IMR-90 (cell line): ENCODE results near the gene EPN1. TPM values are rescaled to one million over a fixed set of nuclear protein-coding genes. Genes with fewer than 3 reads are reported as not detected.

Source experiments
- ATAC-seq: fragments of 200-7000 bp; cut with Tn5 transposase; 2 replicates; pipeline ENCODE4 v1.9.1; 2020; ENCODE audit warnings: low read depth, mild to moderate bottlenecking, moderate library complexity
- BruUV-seq: library from RNA; stranded (reverse); fragments of 400-500 nt; replicated peaks from 2 replicates; lab custom pipeline; 2021; lab: Mats Ljungman, UMichigan
- CTCF ChIA-PET: fragments of 300-600 bp; formaldehyde crosslinking; extraction: SDS; loops from one replicate; lab custom pipeline; 2021; ENCODE audit warnings: antibody characterized with exemption; lab: Yijun Ruan, JAX
- POLR2A ChIA-PET: fragments of 300-600 bp; sonication (Branson Sonifier 250); formaldehyde crosslinking; loops from one replicate; lab custom pipeline; 2022; ENCODE audit warnings: antibody characterized with exemption; ENCODE audit not compliant: unreplicated experiment; lab: Charles Lee
- DNase-seq: peaks from one replicate; pipeline ENCODE4 v3.0.0; 2013
- H2AFZ ChIP-seq: replicated peaks from 2 replicates; pipeline ENCODE3; 2013; ENCODE audit warnings: low read length, mild to moderate bottlenecking; ENCODE audit not compliant: poor library complexity
- H2AK5ac ChIP-seq: 2 replicates; pipeline ENCODE4 v1.6.1; 2013; ENCODE audit warnings: low read depth, low read length, inconsistent platforms
- H2AK9ac ChIP-seq: replicated peaks from 2 replicates; pipeline ENCODE3; 2013; ENCODE audit warnings: mild to moderate bottlenecking, low read depth, low read length, moderate library complexity; ENCODE audit not compliant: poor library complexity
- H2BK120ac ChIP-seq: 2 replicates; pipeline ENCODE4 v1.6.1; 2013; ENCODE audit warnings: low read depth, low read length, inconsistent platforms
- H2BK15ac ChIP-seq: 3 replicates; pipeline ENCODE4 v1.6.1; 2013; ENCODE audit warnings: low read depth, low read length, inconsistent platforms
- H2BK20ac ChIP-seq: 2 replicates; pipeline ENCODE4 v1.6.1; 2013; ENCODE audit warnings: low read depth, mild to moderate bottlenecking, inconsistent platforms, low read length, moderate library complexity
- H2BK5ac ChIP-seq: 2 replicates; pipeline ENCODE4 v1.6.1; 2013; ENCODE audit warnings: mild to moderate bottlenecking, low read depth, low read length, inconsistent platforms; ENCODE audit not compliant: poor library complexity, severe bottlenecking
- H3K14ac ChIP-seq: replicated peaks from 2 replicates; pipeline ENCODE4 v1.6.1; 2013; ENCODE audit warnings: low read depth, low read length, inconsistent platforms
- H3K18ac ChIP-seq: 2 replicates; pipeline ENCODE4 v1.6.1; 2013; ENCODE audit warnings: low read depth, low read length, control low read depth
- H3K23ac ChIP-seq: 2 replicates; pipeline ENCODE4 v1.6.1; 2013; ENCODE audit warnings: low read depth, low read length, inconsistent platforms
- H3K27ac ChIP-seq: 2 replicates; pipeline ENCODE4 v1.5.1; 2013; ENCODE audit warnings: mild to moderate bottlenecking, control low read depth, low read length; ENCODE audit not compliant: insufficient read depth
- H3K27me3 ChIP-seq: 2 replicates; pipeline ENCODE4 v1.6.1; 2013; ENCODE audit warnings: low read length; ENCODE audit not compliant: control insufficient read depth, insufficient read depth
- H3K36me3 ChIP-seq: 2 replicates; pipeline ENCODE4 v1.6.1; 2013; ENCODE audit warnings: low read length, mixed read lengths; ENCODE audit not compliant: control insufficient read depth, insufficient read depth
- H3K4ac ChIP-seq: 2 replicates; pipeline ENCODE4 v1.6.1; 2013; ENCODE audit warnings: low read depth, low read length, inconsistent platforms
- H3K4me1 ChIP-seq: 2 replicates; pipeline ENCODE4 v1.6.1; 2013; ENCODE audit warnings: low read length, mixed read lengths; ENCODE audit not compliant: control insufficient read depth, insufficient read depth
- H3K4me2 ChIP-seq: 2 replicates; pipeline ENCODE4 v1.6.1; 2013; ENCODE audit warnings: low read depth, mild to moderate bottlenecking, control low read depth, low read length, moderate library complexity
- H3K4me3 ChIP-seq: 2 replicates; pipeline ENCODE4 v1.5.1; 2013; ENCODE audit warnings: low read depth, mild to moderate bottlenecking, control low read depth, low read length, moderate library complexity; ENCODE audit not compliant: insufficient read depth
- H3K56ac ChIP-seq: 2 replicates; pipeline ENCODE4 v1.6.1; 2013; ENCODE audit warnings: low read length, inconsistent platforms; ENCODE audit not compliant: insufficient read depth; ENCODE audit errors: extremely low read depth
- H3K79me1 ChIP-seq, 2 experiments: 2 replicates each; pipeline ENCODE4 v1.6.1; 2013; ENCODE audit warnings: low read length in 2 of 2, inconsistent platforms in 1 of 2, low read depth in 1 of 2
- H3K9ac ChIP-seq: 2 replicates; pipeline ENCODE4 v1.6.1; 2013; ENCODE audit warnings: low read depth, low read length, control low read depth
- H3K9me1 ChIP-seq: 2 replicates; pipeline ENCODE4 v1.6.1; 2013; ENCODE audit warnings: low read length, inconsistent platforms; ENCODE audit not compliant: insufficient read depth
- H3K9me3 ChIP-seq: 2 replicates; pipeline ENCODE4 v1.6.1; 2013; ENCODE audit warnings: low read length; ENCODE audit not compliant: control insufficient read depth, insufficient read depth
- H4K20me1 ChIP-seq: 2 replicates; pipeline ENCODE4 v1.6.1; 2013; ENCODE audit warnings: low read length, inconsistent platforms; ENCODE audit not compliant: insufficient read depth
- H4K5ac ChIP-seq: 2 replicates; pipeline ENCODE4 v1.6.1; 2013; ENCODE audit warnings: mild to moderate bottlenecking, low read depth, low read length, control low read depth
- H4K8ac ChIP-seq, 2 experiments: 2 replicates each; pipeline ENCODE4 v1.6.1; 2013; ENCODE audit warnings: low read depth in 2 of 2, low read length in 2 of 2, control low read depth in 1 of 2, inconsistent platforms in 1 of 2
- H4K91ac ChIP-seq: 2 replicates; pipeline ENCODE4 v1.6.1; 2013; ENCODE audit warnings: low read depth, low read length, inconsistent platforms; ENCODE audit not compliant: insufficient read depth
- FOS ChIP-seq: fragments of 150-350 bp; IDR thresholded peaks from 2 replicates; pipeline ENCODE4 v1.6.1; 2016; ENCODE audit warnings: low read depth, low read length
- MAFK ChIP-seq: IDR thresholded peaks from 2 replicates; pipeline ENCODE4 v1.6.1; 2012; ENCODE audit warnings: low read depth, low read length, improper control_type of control experiment
- MAZ ChIP-seq: IDR thresholded peaks from 2 replicates; pipeline ENCODE4 v1.6.1; 2012; ENCODE audit warnings: low read depth, mild to moderate bottlenecking, low read length, improper control_type of control experiment, moderate library complexity, borderline replicate concordance
- SMC3 ChIP-seq: fragments of 150-350 bp; IDR thresholded peaks from 2 replicates; pipeline ENCODE4 v1.6.1; 2016; ENCODE audit warnings: low read depth, mild to moderate bottlenecking, antibody characterized with exemption, low read length, moderate library complexity
- WGBS, 2 experiments: methylation state at CpG; one replicate each; pipeline versions ENCODE4 v1.1.5 to v1.1.7; 2013; ENCODE audit warnings: missing lambda C conversion rate in 2 of 2; ENCODE audit not compliant: insufficient read length in 1 of 2; ENCODE audit errors: extremely low coverage in 2 of 2; 5-methylcytosine and 5-hydroxymethylcytosine counted together
- dilution Hi-C: fragments of 300-500 bp; cut with HindIII; formaldehyde crosslinking; loops from one replicate; pipeline ENCODE4 v1.14.3; 2018; ENCODE audit warnings: low sequenced_read_pairs; ENCODE audit not compliant: unreplicated experiment
- in situ Hi-C: fragments of 300-500 bp; cut with MboI; formaldehyde crosslinking; loops from 3 replicates; pipeline ENCODE4 v1.14.3; 2019; ENCODE audit warnings: low sequenced_read_pairs, inconsistent platforms, mixed read lengths
- intact Hi-C: fragments of 100-400 bp; cut with micrococcal nuclease; formaldehyde crosslinking; loops from 2 replicates; pipeline ENCODE4 v1.10.0; 2022
- polyA plus RNA-seq, 3 experiments: library from polyadenylated mRNA; depleted of rRNA; stranded (reverse); fragments of >200 nt; gene quantifications; 2 replicates each; pipeline ENCODE4 v1.2.3, GENCODE V29; 2012; ENCODE audit warnings: low replicate concordance in 1 of 3
- total RNA-seq: library from RNA; depleted of rRNA; stranded (reverse); fragments of >200 nt; gene quantifications from 2 replicates; pipeline ENCODE4 v1.2.3, GENCODE V29; 2012
- TF ChIP-seq, protein P1 (sequence below): conservative IDR thresholded peaks from 2 replicates; pipeline ENCODE4 v1.5.1; 2012; ENCODE audit warnings: mild to moderate bottlenecking, low read depth, low read length, improper control_type of control experiment
- TF ChIP-seq, protein P2 (sequence below): fragments of 150-350 bp; IDR thresholded peaks from 2 replicates; pipeline ENCODE4 v1.6.1; 2016; ENCODE audit warnings: low read depth, mild to moderate bottlenecking, low read length, moderate library complexity, borderline replicate concordance
- TF ChIP-seq, protein P3 (sequence below): fragments of 150-350 bp; IDR thresholded peaks from 2 replicates; pipeline ENCODE4 v1.6.1; 2017; ENCODE audit warnings: mild to moderate bottlenecking, antibody characterized with exemption, low read length, low read depth

Gene EPN1
- total and polyA plus RNA-seq, 2 of the 4 experiments (the other 2 are of a cell fraction) = 19.0 to 122 TPM

DNA sequence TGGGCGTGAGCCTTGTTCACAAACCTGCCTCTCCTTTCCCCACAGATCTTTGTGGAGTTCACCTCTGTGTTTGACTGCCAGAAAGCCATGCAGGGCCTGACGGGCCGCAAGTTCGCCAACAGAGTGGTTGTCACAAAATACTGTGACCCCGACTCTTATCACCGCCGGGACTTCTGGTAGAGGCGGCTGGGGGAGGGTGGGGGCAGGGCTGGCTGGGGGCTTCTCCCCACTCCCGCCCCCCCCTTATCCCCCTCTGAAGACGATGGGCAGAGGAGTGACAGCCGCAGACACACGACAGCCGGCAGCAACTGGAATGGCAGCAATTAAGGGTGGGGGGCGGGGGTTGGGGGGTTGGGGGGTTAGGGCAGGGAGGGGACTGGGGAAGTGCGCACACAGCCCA lies 1.1 kb upstream of the EPN1 start:
- Histone ChIP-seq H2BK120ac (no peak overlapping the region), H3K9me3 (no peaks in the 10 kb centered on the region), H4K91ac (no peak overlapping the region), H3K14ac (no peak overlapping the region), H3K23ac (no peak overlapping the region), H3K4me2 (no peak overlapping the region), H2BK15ac (no peak overlapping the region), H2AK5ac (no peak overlapping the region), H4K20me1 (peaks cover 63% of the 10 kb centered on the region), H3K4ac (no peak overlapping the region), H3K79me1 (peaks cover 20 to 53% of the 10 kb centered on the region in 2 experiments; a peak in 3 of 4 replicates), H2AFZ (no peak overlapping the region), H4K5ac (no peak overlapping the region), H2BK5ac (no peak overlapping the region), H3K36me3 (peaks cover 42% of the 10 kb centered on the region), H2AK9ac (no peak overlapping the region), H3K56ac (no peak overlapping the region), H3K27ac (no peak overlapping the region), H3K9me1 (no peaks in the 10 kb centered on the region; the same call in 1 of the 2 replicates), H3K27me3 (no peaks in the 10 kb centered on the region), H3K18ac (no peak overlapping the region), H3K9ac (no peak overlapping the region), H3K4me1 (peaks cover 5% of the 10 kb centered on the region; the same call in 1 of the 2 replicates), H3K4me3 (no peak overlapping the region), H4K8ac (no peak overlapping the region), H2BK20ac (no peak overlapping the region)
- dilution Hi-C loops = no loop called here
- BruUV-seq = no TSS peak
- DNase-seq = no peak
- in situ Hi-C loops = loop anchor here (25.0 kb wide), 2 partner anchors 1212 to 1537 kb away; partner anchors contain the start of genes CDC42EP5, CNOT3 and LENG9
- CTCF ChIA-PET = no interaction called here
- TF ChIP-seq SMC3 = no peak
- TF ChIP-seq MAZ = no peak
- TF ChIP-seq, protein P1, sequence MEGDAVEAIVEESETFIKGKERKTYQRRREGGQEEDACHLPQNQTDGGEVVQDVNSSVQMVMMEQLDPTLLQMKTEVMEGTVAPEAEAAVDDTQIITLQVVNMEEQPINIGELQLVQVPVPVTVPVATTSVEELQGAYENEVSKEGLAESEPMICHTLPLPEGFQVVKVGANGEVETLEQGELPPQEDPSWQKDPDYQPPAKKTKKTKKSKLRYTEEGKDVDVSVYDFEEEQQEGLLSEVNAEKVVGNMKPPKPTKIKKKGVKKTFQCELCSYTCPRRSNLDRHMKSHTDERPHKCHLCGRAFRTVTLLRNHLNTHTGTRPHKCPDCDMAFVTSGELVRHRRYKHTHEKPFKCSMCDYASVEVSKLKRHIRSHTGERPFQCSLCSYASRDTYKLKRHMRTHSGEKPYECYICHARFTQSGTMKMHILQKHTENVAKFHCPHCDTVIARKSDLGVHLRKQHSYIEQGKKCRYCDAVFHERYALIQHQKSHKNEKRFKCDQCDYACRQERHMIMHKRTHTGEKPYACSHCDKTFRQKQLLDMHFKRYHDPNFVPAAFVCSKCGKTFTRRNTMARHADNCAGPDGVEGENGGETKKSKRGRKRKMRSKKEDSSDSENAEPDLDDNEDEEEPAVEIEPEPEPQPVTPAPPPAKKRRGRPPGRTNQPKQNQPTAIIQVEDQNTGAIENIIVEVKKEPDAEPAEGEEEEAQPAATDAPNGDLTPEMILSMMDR = no peak
- TF ChIP-seq FOS = no peak
- no peak for TF ChIP-seq MAFK
- TF ChIP-seq, protein P2, sequence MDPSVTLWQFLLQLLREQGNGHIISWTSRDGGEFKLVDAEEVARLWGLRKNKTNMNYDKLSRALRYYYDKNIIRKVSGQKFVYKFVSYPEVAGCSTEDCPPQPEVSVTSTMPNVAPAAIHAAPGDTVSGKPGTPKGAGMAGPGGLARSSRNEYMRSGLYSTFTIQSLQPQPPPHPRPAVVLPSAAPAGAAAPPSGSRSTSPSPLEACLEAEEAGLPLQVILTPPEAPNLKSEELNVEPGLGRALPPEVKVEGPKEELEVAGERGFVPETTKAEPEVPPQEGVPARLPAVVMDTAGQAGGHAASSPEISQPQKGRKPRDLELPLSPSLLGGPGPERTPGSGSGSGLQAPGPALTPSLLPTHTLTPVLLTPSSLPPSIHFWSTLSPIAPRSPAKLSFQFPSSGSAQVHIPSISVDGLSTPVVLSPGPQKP = no peak
- TF ChIP-seq, protein P3, sequence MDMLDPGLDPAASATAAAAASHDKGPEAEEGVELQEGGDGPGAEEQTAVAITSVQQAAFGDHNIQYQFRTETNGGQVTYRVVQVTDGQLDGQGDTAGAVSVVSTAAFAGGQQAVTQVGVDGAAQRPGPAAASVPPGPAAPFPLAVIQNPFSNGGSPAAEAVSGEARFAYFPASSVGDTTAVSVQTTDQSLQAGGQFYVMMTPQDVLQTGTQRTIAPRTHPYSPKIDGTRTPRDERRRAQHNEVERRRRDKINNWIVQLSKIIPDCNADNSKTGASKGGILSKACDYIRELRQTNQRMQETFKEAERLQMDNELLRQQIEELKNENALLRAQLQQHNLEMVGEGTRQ = no peak
- intact Hi-C loops = loop anchor here (2.0 kb wide), 1 partner anchor 19 kb away; the partner anchor contains the start of gene U2AF2
- no peak for ATAC-seq
- POLR2A ChIA-PET = no interaction called here
- no CpG with 5 or more reads among the region's 15 CpGs for WGBS, 2 experiments
